HG02642 (cell line): ENCODE results near the gene DAAM1.

Experiments
- ATAC-seq: cut with Tn5 transposase; IDR thresholded peaks from one replicate; pipeline ENCODE4 v1.9.1; 2021; ENCODE audit warnings: mild to moderate bottlenecking; ENCODE audit not compliant: unreplicated experiment, poor library complexity

DAAM1 gene

DNA sequence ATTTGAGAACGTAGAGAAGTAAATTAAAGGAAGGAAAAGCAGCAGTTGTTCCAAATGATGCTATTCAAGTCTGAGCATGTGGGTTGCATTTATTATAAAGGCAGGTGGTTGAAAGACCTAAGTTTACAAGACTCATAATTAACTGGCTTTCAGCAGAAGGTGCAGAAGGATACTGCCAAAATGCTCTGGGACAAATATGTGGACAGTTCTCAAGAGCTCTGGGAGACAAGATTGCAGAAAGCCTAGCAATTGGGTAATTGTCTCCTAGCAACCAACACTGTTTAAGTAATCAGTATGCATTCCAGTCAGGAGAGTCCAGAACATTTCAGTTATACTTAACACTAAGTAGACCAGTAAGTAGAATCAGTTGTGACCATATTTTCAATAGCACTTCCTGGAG lies 145.2 kb downstream of the DAAM1 start:
- ATAC-seq, result no peak

GRCh38 chr14:59334253-59334652 lies 145.8 kb downstream of the DAAM1 start:
- ATAC-seq, result no peak

DNA sequence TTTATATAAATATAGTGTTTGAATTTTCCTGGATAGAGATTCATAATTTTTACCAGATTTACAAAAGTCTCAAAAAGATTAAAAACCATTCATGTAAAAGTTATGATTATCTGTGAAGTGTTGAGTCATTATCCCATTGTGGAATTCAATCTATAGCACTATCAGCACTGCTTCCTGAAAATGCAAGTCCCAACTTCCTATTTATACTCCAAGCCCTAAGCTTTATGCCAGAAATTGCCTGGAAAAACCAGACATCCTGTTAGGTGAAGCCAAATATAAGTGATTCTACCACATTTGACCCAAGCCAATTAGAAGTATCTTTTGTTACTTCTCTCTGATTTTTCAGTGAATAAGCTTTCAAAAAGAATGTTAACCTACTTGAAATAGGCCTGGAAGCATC lies 147.6 kb downstream of the DAAM1 start:
- ATAC-seq, result no peak

GRCh38 chr14:59336706-59337105 lies 148.2 kb downstream of the DAAM1 start:
- no peak for ATAC-seq

- no peak for ATAC-seq
Measured at GRCh38 chr14:59337141-59337611, 148.7 kb downstream of the DAAM1 start.

DNA sequence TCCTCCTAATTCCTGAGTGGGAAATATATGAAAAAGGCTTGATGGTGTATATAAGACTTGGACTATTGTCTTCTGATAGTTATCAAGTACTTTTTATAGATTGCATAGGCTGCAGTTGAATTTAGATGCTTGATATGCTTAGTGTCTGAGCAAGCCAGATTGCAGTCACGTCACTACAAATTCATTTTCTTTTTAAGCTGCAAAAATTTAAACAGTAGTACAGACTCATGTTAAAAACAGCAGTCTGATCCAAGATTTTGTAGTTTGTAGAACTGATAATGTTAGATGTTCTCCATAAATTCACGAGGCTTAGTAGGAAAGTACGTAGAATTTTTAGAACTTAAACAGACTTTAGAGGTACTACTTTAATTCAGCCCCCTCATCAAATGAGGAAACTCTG lies 150.3 kb downstream of the DAAM1 start:
- ATAC-seq, result no peak

- no peak for ATAC-seq
Measured at GRCh38 chr14:59339524-59340330, 151.3 kb downstream of the DAAM1 start.

DNA sequence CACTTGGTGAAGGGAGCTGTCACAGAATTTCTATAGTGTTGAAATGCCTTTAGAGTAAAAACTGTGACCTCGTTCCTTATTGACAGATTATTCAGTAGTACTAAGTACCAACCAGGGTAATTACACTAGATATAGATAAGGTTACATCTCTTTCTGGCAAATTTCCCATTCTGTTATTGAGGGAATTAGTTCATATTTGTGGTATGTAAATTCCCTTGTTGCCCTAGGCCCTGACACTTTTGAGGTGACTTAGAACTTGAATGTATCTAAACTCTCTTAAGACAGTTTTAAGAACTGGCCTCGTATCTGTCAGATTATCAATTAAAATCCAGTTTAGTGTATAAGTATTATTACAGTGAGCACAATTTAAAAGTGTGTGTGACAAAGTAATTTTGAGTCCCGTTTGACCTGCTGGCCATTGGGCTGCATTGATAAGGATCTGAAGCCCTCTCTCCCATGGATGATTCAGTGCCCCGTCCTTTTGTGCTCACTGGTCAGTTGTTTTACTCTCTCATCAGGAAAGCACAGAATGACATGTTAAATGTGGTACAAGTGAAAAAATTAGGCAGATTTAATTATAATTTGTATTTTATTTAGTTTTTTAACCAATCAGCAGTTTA lies 153.5 kb downstream of the DAAM1 start:
- no peak for ATAC-seq

- no peak for ATAC-seq
Measured at GRCh38 chr14:59342516-59343484, 154.3 kb downstream of the DAAM1 start.

- ATAC-seq, result no peak
Measured at GRCh38 chr14:59343585-59343984, 155.1 kb downstream of the DAAM1 start.

- no peak for ATAC-seq
Measured at GRCh38 chr14:59344016-59344415, 155.5 kb downstream of the DAAM1 start.

DNA sequence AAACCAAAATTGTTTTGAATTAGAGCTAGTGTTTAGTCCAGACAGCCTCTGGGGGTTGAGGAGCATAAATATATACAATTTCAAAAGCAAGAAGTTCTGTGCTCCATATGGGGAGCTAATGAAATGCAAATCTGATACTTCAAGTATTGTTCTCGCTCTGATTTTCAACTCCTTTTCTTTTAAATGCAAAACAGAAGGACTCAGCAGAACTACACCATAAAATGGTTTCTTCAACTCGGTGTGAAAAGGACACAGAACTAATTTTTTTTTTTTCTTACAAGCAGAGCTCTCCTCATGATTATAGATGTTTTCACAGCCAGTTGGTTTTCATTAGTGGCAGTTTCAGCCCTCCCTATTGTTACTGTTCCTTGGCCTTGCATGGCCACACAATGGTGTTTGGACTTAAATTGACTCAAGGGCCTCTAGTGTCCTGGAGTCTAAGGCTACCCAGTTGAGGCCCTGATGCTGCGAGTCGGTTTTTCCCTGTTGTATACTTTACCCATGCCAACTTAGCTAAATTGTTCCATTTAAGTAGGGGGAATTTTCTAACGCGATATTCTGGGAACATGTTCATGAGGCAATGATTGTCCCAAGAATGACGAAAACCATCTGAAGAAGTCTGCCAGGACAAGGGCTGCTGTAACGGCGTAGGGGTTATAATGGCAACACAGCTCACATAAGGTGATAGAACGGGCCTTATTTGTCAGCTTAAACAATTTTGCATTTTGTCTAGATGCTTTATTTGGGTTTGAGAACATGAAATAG lies 156.4 kb downstream of the DAAM1 start:
- no peak for ATAC-seq

DNA sequence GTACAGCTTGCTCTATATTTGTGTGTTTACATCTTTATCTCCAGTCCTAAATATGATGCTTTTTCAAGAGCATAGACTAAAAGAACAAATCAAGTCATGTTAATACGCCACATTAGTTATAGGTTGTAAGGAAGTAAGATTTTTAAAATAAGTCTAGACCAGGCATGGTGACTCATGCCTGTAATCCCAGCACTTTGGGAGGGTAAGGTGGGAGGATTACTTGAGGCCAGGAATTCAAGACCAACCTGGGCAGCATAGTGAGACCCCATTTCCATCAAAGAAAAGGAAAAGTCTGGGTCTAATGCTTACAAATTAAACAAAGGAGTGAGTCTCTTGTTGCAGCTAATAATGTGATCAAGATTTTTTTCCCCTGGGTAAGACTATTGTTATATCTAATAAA lies 157.9 kb downstream of the DAAM1 start:
- no peak for ATAC-seq

GRCh38 chr14:59346796-59347510 lies 158.5 kb downstream of the DAAM1 start:
- ATAC-seq, result no peak

GRCh38 chr14:59347511-59347900 lies 159.0 kb downstream of the DAAM1 start:
- no peak for ATAC-seq

- no peak for ATAC-seq
Measured at GRCh38 chr14:59347915-59348314, 159.4 kb downstream of the DAAM1 start.

DNA sequence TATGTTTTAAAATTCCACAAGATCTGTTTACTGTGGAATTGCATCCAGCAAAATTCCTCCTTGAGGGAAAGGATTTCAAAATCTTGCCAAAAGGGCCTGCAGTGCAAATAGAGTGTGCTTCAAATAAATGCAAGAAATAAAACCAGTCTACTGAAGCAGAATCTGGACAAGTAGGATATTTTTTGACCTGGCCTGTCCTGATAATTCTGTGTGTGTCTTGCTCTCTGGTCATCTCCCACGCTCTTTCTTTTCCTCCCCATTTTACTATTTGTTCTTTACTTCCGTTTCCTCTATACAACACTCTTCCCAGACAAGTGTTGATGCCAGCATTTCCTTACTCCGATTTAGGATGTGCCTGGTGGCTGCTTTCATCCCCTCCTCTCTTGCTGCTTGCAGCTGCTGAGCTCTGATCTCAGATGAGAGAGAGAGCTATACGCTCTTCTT lies 160.8 kb downstream of the DAAM1 start:
- ATAC-seq, result no peak

DNA sequence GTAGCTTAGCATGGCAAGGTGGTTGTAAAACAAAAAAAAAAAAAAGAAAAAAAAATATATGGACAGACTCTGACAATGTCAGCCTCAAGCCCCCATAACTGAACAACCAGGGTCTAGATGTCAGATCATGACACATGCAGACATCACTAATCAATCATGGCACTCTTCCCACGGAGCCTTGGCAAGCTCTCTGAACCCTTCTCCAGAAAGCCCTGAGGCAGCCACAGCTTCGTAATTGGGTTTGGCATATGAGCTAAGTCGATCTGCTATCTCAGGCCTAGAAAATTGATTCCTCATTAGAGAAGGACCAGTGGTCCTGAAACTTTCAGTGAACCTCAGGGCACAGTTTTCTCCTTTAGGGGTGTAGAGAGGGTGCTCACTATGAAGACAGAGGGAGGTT lies 164.5 kb downstream of the DAAM1 start:
- no peak for ATAC-seq

GRCh38 chr14:59354666-59355065 lies 166.2 kb downstream of the DAAM1 start:
- no peak for ATAC-seq
